ENCODE results near the gene NODAL.
A peak's percentile ranks its signal among the peaks of the same experiment; 100 is the strongest.

NODAL gene

GRCh38 chr10:70462349-70462984 is 21.0 kb upstream of the NODAL start:
- DNase-seq (ENCODE audit: low spot score) = no peak

GRCh38 chr10:70461397-70462348 is 20.2 kb upstream of the NODAL start:
- peak; percentile 49 for DNase-seq (ENCODE audit: low spot score)

GRCh38 chr10:70459774-70460490 is 18.5 kb upstream of the NODAL start:
- DNase-seq (ENCODE audit: low spot score) = no peak

GRCh38 chr10:70459061-70459773 is 17.7 kb upstream of the NODAL start:
- DNase-seq (ENCODE audit: low spot score) = no peak

- DNase-seq (ENCODE audit: low spot score) = no peak
Measured at GRCh38 chr10:70458329-70459060, 17.0 kb upstream of the NODAL start.

- DNase-seq (ENCODE audit: low spot score) = no peak
Measured at GRCh38 chr10:70457759-70458305, 16.4 kb upstream of the NODAL start.

- DNase-seq (ENCODE audit: low spot score) = no peak
Measured at GRCh38 chr10:70456164-70456563, 14.7 kb upstream of the NODAL start.

- no peak for DNase-seq (ENCODE audit: low spot score)
Measured at GRCh38 chr10:70455213-70455630, 13.7 kb upstream of the NODAL start.

- DNase-seq (ENCODE audit: low spot score) = no peak
Measured at GRCh38 chr10:70448236-70448635, 6.8 kb upstream of the NODAL start.

GRCh38 chr10:70445718-70446657 is 4.5 kb upstream of the NODAL start:
- DNase-seq (ENCODE audit: low spot score) = no peak

GRCh38 chr10:70444744-70445143 is 3.3 kb upstream of the NODAL start:
- no peak for DNase-seq (ENCODE audit: low spot score)

GRCh38 chr10:70442332-70442988 is 979 bp upstream of the NODAL start:
- DNase-seq (ENCODE audit: low spot score) = no peak

- no peak for DNase-seq (ENCODE audit: low spot score)
Measured at GRCh38 chr10:70441895-70442309, 421 bp upstream of the NODAL start.

GRCh38 chr10:70440296-70441160 is 953 bp downstream of the NODAL start:
- DNase-seq (ENCODE audit: low spot score) = no peak

GRCh38 chr10:70437721-70438120 is 3.8 kb downstream of the NODAL start:
- no peak for DNase-seq (ENCODE audit: low spot score)

- no peak for DNase-seq (ENCODE audit: low spot score)
Measured at GRCh38 chr10:70435241-70436085, 6.0 kb downstream of the NODAL start.

- no peak for DNase-seq (ENCODE audit: low spot score)
Measured at GRCh38 chr10:70433581-70434280, 7.8 kb downstream of the NODAL start.

All from NAMALWA (cell line).